GM23338 (cell line): ENCODE results near the gene CCIN.

Experiments used
- CREB1 ChIP-seq: fragments of 250-450 bp; sonication (Bioruptor Pico); IDR thresholded peaks from 2 replicates; pipeline ENCODE4 v1.5.0; 2020; ENCODE audit warnings: low read depth, mild to moderate bottlenecking, moderate library complexity
- CTCF ChIP-seq, 2 experiments: fragments of 200-600 bp in 1 of 2; sonication (generic) in 1 of 2; conservative IDR thresholded peaks; 2 replicates each; pipeline versions ENCODE4 v1.5.1 to v1.6.1; 2016 to 2017; ENCODE audit warnings: antibody characterized with exemption in 2 of 2, low read depth in 2 of 2, mild to moderate bottlenecking in 2 of 2, moderate library complexity in 1 of 2
- EZH2phosphoT487 ChIP-seq: fragments of 200-600 bp; sonication (generic); IDR thresholded peaks from one replicate; pipeline ENCODE4 v1.8.1; 2018; ENCODE audit warnings: antibody characterized with exemption; ENCODE audit not compliant: unreplicated experiment
- REST ChIP-seq: IDR thresholded peaks from one replicate; pipeline ENCODE4 v1.6.1; 2018; ENCODE audit warnings: antibody characterized with exemption; ENCODE audit not compliant: unreplicated experiment

GRCh38 chr9:36164372-36164771, 4.8 kb upstream of the CCIN start:
- TF ChIP-seq CTCF (conservative IDR thresholded peaks at IDR 0.05; ENCODE audit: low read depth in 2 of 2) (no peak), REST (no peak), CREB1 (no peak), EZH2phosphoT487 (no peak)
